ENCODE measurements around the gene CCDC137. TPM values are rescaled to one million over a fixed set of nuclear protein-coding genes. Genes with fewer than 3 reads are reported as not detected.

The CCDC137 gene
- total RNA-seq, 1 experiment from 2014 or later = 40.7 TPM

GRCh38 chr17:81683584-81684441 lies 17.3 kb downstream of the CCDC137 start, which contains the start of the genes ARL16 and HGS:
Gene ARL16, minus strand, starts transcription at chr17:81683797. Its CDS starts 44 bp downstream, at chr17:81683753.
Gene HGS, plus strand, starts transcription at chr17:81684011. Its CDS starts 56 bp downstream, at chr17:81684067.
- H3K27me3 ChIP-seq (ENCODE audit: control insufficient read depth, insufficient read depth, low read length) = no peaks in the 10 kb centered on the region

GRCh38 chr17:81684442-81684911 lies 17.9 kb downstream of the CCDC137 start:
- Histone ChIP-seq H3K27me3 (ENCODE audit: control insufficient read depth, insufficient read depth, low read length) (no peaks in the 10 kb centered on the region), H3K4me3 (ENCODE audit: insufficient read depth, low read depth, low read length) (peak overlapping the region; percentile 85), H3K36me3 (replicated peaks; ENCODE audit: control insufficient read depth, insufficient read depth, low read length) (peaks cover 21% of the 10 kb centered on the region)
- peak; percentile 78 for DNase-seq

More at GRCh38 chr17:81683584-81684441, 17.3 kb downstream of the CCDC137 start, which contains the start of the genes ARL16 and HGS:
- peaks cover 19% of the 10 kb centered on the region for H3K36me3 ChIP-seq (replicated peaks; ENCODE audit: control insufficient read depth, insufficient read depth, low read length)
- peak within 1 kb of the TSS; percentile 97 for H3K4me3 ChIP-seq (ENCODE audit: insufficient read depth, low read depth, low read length)
- DNase-seq = peak; percentile 100

- Histone ChIP-seq H3K36me3 (replicated peaks; ENCODE audit: control insufficient read depth, insufficient read depth, low read length) (peaks cover 21% of the 10 kb centered on the region), H3K4me3 (ENCODE audit: insufficient read depth, low read depth, low read length) (no peak overlapping the region), H3K27me3 (ENCODE audit: control insufficient read depth, insufficient read depth, low read length) (no peaks in the 10 kb centered on the region)
- DNase-seq = peak; percentile 52
Measured at GRCh38 chr17:81685108-81685507, 18.6 kb downstream of the CCDC137 start.

GRCh38 chr17:81686614-81687013 lies 20.1 kb downstream of the CCDC137 start:
- Histone ChIP-seq H3K4me3 (ENCODE audit: insufficient read depth, low read depth, low read length) (no peak overlapping the region), H3K36me3 (replicated peaks; ENCODE audit: control insufficient read depth, insufficient read depth, low read length) (peaks cover 20% of the 10 kb centered on the region), H3K27me3 (ENCODE audit: control insufficient read depth, insufficient read depth, low read length) (no peaks in the 10 kb centered on the region)
- no peak for DNase-seq

GRCh38 chr17:81687770-81688541 lies 21.4 kb downstream of the CCDC137 start:
- peak; percentile 61 for DNase-seq
- peaks cover 26% of the 10 kb centered on the region for H3K36me3 ChIP-seq (replicated peaks; ENCODE audit: control insufficient read depth, insufficient read depth, low read length)
- H3K4me3 ChIP-seq (ENCODE audit: insufficient read depth, low read depth, low read length) = no peak overlapping the region
- no peaks in the 10 kb centered on the region for H3K27me3 ChIP-seq (ENCODE audit: control insufficient read depth, insufficient read depth, low read length)

GRCh38 chr17:81688616-81689015 lies 22.1 kb downstream of the CCDC137 start:
- DNase-seq = no peak
- Histone ChIP-seq H3K27me3 (ENCODE audit: control insufficient read depth, insufficient read depth, low read length) (no peaks in the 10 kb centered on the region), H3K36me3 (replicated peaks; ENCODE audit: control insufficient read depth, insufficient read depth, low read length) (peaks cover 26% of the 10 kb centered on the region)

GRCh38 chr17:81690066-81690465 lies 23.5 kb downstream of the CCDC137 start:
- no peak for DNase-seq
- peaks cover 28% of the 10 kb centered on the region for H3K36me3 ChIP-seq (replicated peaks; ENCODE audit: control insufficient read depth, insufficient read depth, low read length)
- H3K27me3 ChIP-seq (ENCODE audit: control insufficient read depth, insufficient read depth, low read length) = no peaks in the 10 kb centered on the region
- H3K4me3 ChIP-seq (ENCODE audit: insufficient read depth, low read depth, low read length) = no peak overlapping the region

More at GRCh38 chr17:81688616-81689015, 22.1 kb downstream of the CCDC137 start:
- H3K4me3 ChIP-seq (ENCODE audit: insufficient read depth, low read depth, low read length) = no peak overlapping the region

GRCh38 chr17:81690549-81690948 lies 24.0 kb downstream of the CCDC137 start:
- Histone ChIP-seq H3K27me3 (ENCODE audit: control insufficient read depth, insufficient read depth, low read length) (no peaks in the 10 kb centered on the region), H3K4me3 (ENCODE audit: insufficient read depth, low read depth, low read length) (no peak overlapping the region), H3K36me3 (replicated peaks; ENCODE audit: control insufficient read depth, insufficient read depth, low read length) (peaks cover 28% of the 10 kb centered on the region)
- DNase-seq = no peak

- DNase-seq = no peak
- Histone ChIP-seq H3K27me3 (ENCODE audit: control insufficient read depth, insufficient read depth, low read length) (no peaks in the 10 kb centered on the region), H3K4me3 (ENCODE audit: insufficient read depth, low read depth, low read length) (no peak overlapping the region), H3K36me3 (replicated peaks; ENCODE audit: control insufficient read depth, insufficient read depth, low read length) (peaks cover 24% of the 10 kb centered on the region)
Measured at GRCh38 chr17:81691196-81691595, 24.7 kb downstream of the CCDC137 start.

- Histone ChIP-seq H3K4me3 (ENCODE audit: insufficient read depth, low read depth, low read length) (no peak overlapping the region), H3K27me3 (ENCODE audit: control insufficient read depth, insufficient read depth, low read length) (no peaks in the 10 kb centered on the region), H3K36me3 (replicated peaks; ENCODE audit: control insufficient read depth, insufficient read depth, low read length) (peaks cover 22% of the 10 kb centered on the region)
- DNase-seq = no peak
Measured at GRCh38 chr17:81691608-81692007, 25.1 kb downstream of the CCDC137 start.

GRCh38 chr17:81693509-81694210 lies 27.1 kb downstream of the CCDC137 start:
- Histone ChIP-seq H3K36me3 (replicated peaks; ENCODE audit: control insufficient read depth, insufficient read depth, low read length) (peaks cover 17% of the 10 kb centered on the region), H3K27me3 (ENCODE audit: control insufficient read depth, insufficient read depth, low read length) (no peaks in the 10 kb centered on the region), H3K4me3 (ENCODE audit: insufficient read depth, low read depth, low read length) (no peak overlapping the region)
- DNase-seq = peak; percentile 91

- Histone ChIP-seq H3K36me3 (replicated peaks; ENCODE audit: control insufficient read depth, insufficient read depth, low read length) (peaks cover 15% of the 10 kb centered on the region), H3K27me3 (ENCODE audit: control insufficient read depth, insufficient read depth, low read length) (no peaks in the 10 kb centered on the region), H3K4me3 (ENCODE audit: insufficient read depth, low read depth, low read length) (no peak overlapping the region)
- DNase-seq = no peak
Measured at GRCh38 chr17:81694810-81695209, 28.3 kb downstream of the CCDC137 start.

- no peak for DNase-seq
- Histone ChIP-seq H3K27me3 (ENCODE audit: control insufficient read depth, insufficient read depth, low read length) (no peaks in the 10 kb centered on the region), H3K4me3 (ENCODE audit: insufficient read depth, low read depth, low read length) (no peak overlapping the region), H3K36me3 (replicated peaks; ENCODE audit: control insufficient read depth, insufficient read depth, low read length) (peaks cover 15% of the 10 kb centered on the region)
Measured at GRCh38 chr17:81695211-81695610, 28.7 kb downstream of the CCDC137 start.

- no peak overlapping the region for H3K4me3 ChIP-seq (ENCODE audit: insufficient read depth, low read depth, low read length)
- DNase-seq = no peak
- H3K36me3 ChIP-seq (replicated peaks; ENCODE audit: control insufficient read depth, insufficient read depth, low read length) = peaks cover 16% of the 10 kb centered on the region
- H3K27me3 ChIP-seq (ENCODE audit: control insufficient read depth, insufficient read depth, low read length) = no peaks in the 10 kb centered on the region
Measured at GRCh38 chr17:81695801-81696200, 29.3 kb downstream of the CCDC137 start.
